Prostate gland (tissue), 2 donors: Measurements from ENCODE around the gene MAPKBP1. TPM values are rescaled to one million over a fixed set of nuclear protein-coding genes. Genes with fewer than 3 reads are reported as not detected.

Experiments
- DNase-seq: peaks from one replicate; pipeline ENCODE4 v3.0.0-alpha.2; 2019; ENCODE audit warnings: low spot score
- H3K27ac ChIP-seq, 2 donors: fragments of 200-600 bp; sonication (generic); 2 replicates each; pipeline ENCODE4 v1.5.1; 2017 to 2019
- H3K27me3 ChIP-seq: fragments of 200-600 bp; sonication (generic); replicated peaks from 2 replicates; pipeline ENCODE4 v1.5.1; 2019; ENCODE audit not compliant: insufficient read depth
- H3K36me3 ChIP-seq, 2 donors: fragments of 200-600 bp; sonication (generic); 1 replicate in 1 of 2; 2 replicates in 1 of 2; pipeline versions ENCODE4 v1.5.1 to v1.8.1; 2017 to 2019
- H3K4me1 ChIP-seq: fragments of 200-600 bp; sonication (generic); replicated peaks from 2 replicates; pipeline ENCODE4 v1.5.1; 2019
- H3K4me3 ChIP-seq, 2 donors: fragments of 200-600 bp; sonication (generic); 2 replicates each; pipeline ENCODE4 v1.5.1; 2017 to 2019
- H3K9me3 ChIP-seq: fragments of 200-600 bp; sonication (generic); 2 replicates; pipeline ENCODE4 v1.5.1; 2017
- CTCF ChIP-seq, 4 experiments: fragments of 200-600 bp in 2 of 4; fragments of 450-650 bp in 2 of 4; sonication (generic) in 2 of 4; IDR thresholded peaks; 1 replicate in 3 of 4; 2 replicates in 1 of 4; pipeline ENCODE4 v1.5.1; 2016 to 2019; ENCODE audit warnings: antibody characterized with exemption in 4 of 4, mild to moderate bottlenecking in 2 of 4, moderate library complexity in 2 of 4
- POLR2A ChIP-seq: fragments of 450-650 bp; IDR thresholded peaks from one replicate; pipeline ENCODE4 v1.6.1; 2016; ENCODE audit warnings: antibody characterized with exemption, mild to moderate bottlenecking
- POLR2AphosphoS5 ChIP-seq: sonication (generic); formaldehyde crosslinking; IDR thresholded peaks from one replicate; pipeline ENCODE4 v1.6.1; 2017; ENCODE audit warnings: antibody characterized with exemption
- WGBS: methylation state at CpG from one replicate; pipeline ENCODE4 v1.1.5; 2018; 5-methylcytosine and 5-hydroxymethylcytosine counted together
- intact Hi-C: fragments of 100-400 bp; cut with DNase I; formaldehyde crosslinking; loops from one replicate; pipeline ENCODE4 v1.14.2; 2022
- total RNA-seq, 2 donors: library from RNA; depleted of rRNA; stranded (reverse); fragments of >200 nt; gene quantifications; one replicate each; pipeline ENCODE4 v1.1.0, GENCODE V29; 2016

MAPKBP1 gene
- total RNA-seq, 2 donors from 2014 or later: 17.4 to 62.8 TPM

DNA sequence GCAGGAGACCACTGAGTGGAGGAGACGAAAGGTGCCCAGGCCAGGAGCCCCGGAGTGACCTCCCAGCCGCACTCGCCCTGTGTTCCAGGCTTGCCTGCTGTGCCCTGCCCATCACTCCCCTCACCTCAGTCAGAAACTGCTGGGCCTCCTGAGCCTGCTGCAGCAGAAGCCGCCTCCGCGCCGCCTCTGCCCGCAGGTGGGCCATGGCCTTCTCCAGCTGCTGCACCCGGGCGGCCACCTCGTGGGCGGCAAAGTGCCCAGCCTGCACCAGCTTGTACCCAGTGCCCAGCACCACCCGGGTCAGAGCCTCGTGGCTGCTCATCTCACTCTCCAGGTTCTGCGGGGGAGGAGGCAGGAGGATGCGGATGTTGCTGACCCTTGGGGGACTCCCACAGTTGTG lies 82.0 kb downstream of the MAPKBP1 start:
- H3K9me3 ChIP-seq: no peaks in the 10 kb centered on the region
- no peaks in the 10 kb centered on the region for H3K27me3 ChIP-seq
- intact Hi-C loops: no loop called here
- no peak for DNase-seq
- H3K36me3 ChIP-seq: no peaks in the 10 kb centered on the region
- no peaks in the 10 kb centered on the region for H3K4me1 ChIP-seq
- no peak overlapping the region for H3K4me3 ChIP-seq
- H3K27ac ChIP-seq: no peak overlapping the region
- WGBS: 81% methylated on average over 16 of the region's 17 CpGs
- TF ChIP-seq POLR2A (no peak), CTCF (IDR thresholded peaks at IDR 0.05) (no peak), POLR2AphosphoS5 (no peak)

- H3K36me3 ChIP-seq: no peaks in the 10 kb centered on the region
- TF ChIP-seq POLR2AphosphoS5: no peak
- TF ChIP-seq POLR2A: no peak
- TF ChIP-seq CTCF (IDR thresholded peaks at IDR 0.05): no peak
- DNase-seq: no peak
- WGBS: 96% methylated on average over 9 of the region's 12 CpGs
- no peaks in the 10 kb centered on the region for H3K9me3 ChIP-seq
- intact Hi-C loops: no loop called here
- no peaks in the 10 kb centered on the region for H3K4me1 ChIP-seq
- no peaks in the 10 kb centered on the region for H3K27me3 ChIP-seq
- H3K4me3 ChIP-seq: no peak overlapping the region
- no peak overlapping the region for H3K27ac ChIP-seq
These were observed 82.4 kb downstream of the MAPKBP1 start for GRCh38 chr15:41856716-41857115.

- Histone ChIP-seq H3K4me1 (no peaks in the 10 kb centered on the region), H3K27me3 (no peaks in the 10 kb centered on the region), H3K4me3 (no peak overlapping the region), H3K27ac (no peak overlapping the region), H3K9me3 (no peaks in the 10 kb centered on the region), H3K36me3 (no peaks in the 10 kb centered on the region)
- intact Hi-C loops: no loop called here
- 83% methylated on average over 9 of the region's 9 CpGs for WGBS
- TF ChIP-seq POLR2AphosphoS5 (no peak), CTCF (IDR thresholded peaks at IDR 0.05) (no peak), POLR2A (no peak)
- no peak for DNase-seq
These were observed 83.0 kb downstream of the MAPKBP1 start for GRCh38 chr15:41857316-41857715.

DNA sequence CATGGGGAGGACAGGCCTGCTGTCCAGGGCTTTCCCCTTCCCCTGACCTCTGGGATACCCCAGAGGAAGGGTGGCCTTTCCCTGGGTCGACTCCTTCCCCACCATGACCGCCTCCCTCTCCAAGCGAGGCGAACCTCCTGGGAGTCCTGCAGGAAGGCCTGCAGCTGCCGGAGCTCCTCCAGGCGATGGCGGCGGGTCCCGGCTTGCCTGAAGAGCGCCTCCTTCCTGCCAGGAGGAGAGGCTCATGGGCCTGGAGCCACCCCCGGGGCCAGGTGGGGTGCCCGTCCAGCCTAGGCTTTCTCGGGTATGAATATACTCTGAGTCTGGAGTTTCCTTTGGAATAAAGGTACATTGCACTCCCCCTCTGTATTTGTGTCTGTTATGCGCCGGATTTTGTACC lies 84.5 kb downstream of the MAPKBP1 start:
- no peaks in the 10 kb centered on the region for H3K27me3 ChIP-seq
- no peaks in the 10 kb centered on the region for H3K9me3 ChIP-seq
- no peaks in the 10 kb centered on the region for H3K4me1 ChIP-seq
- no peak for DNase-seq
- TF ChIP-seq POLR2AphosphoS5 (no peak), CTCF (IDR thresholded peaks at IDR 0.05) (no peak), POLR2A (no peak)
- no peaks in the 10 kb centered on the region for H3K36me3 ChIP-seq
- no peak overlapping the region for H3K4me3 ChIP-seq
- intact Hi-C loops: no loop called here
- 75% methylated on average over 15 of the region's 15 CpGs for WGBS
- H3K27ac ChIP-seq: no peak overlapping the region

DNA sequence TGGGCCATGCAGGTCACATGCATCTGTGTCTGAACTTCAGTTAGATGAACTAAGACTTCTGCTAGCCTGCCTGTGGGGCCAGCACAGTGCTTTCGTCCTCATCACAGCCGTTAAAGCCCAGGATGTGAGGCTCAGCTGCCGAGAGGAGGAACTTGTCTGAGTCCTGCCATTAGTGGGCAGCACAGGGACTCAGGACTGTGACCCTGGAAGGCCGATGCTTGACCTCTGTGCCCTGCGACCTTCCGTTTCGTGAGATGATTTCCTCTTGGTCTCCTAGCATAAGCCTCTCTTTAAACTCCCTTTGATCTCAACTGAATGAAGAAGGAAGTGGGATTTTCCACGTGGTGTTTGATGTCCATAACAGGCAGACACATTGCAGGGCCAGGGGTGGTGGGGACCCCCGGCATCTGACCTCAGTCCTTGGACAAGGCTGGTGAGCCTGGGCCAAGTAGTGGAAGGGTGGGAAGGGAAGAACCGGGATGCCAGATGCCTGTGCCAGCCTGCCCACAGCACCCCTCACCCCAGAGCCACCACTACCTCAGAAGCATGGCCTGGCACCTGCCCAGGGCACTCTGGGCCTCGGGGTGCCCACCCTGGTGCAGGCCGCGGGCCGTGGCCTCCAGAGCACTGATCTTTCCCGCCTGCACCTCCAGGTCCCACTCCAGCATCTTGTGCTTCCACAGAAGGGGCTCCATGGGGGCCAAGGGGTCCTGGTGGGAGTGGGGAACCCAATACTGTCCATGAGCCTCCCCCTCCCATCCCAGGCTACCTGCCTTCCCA lies 86.0 kb downstream of the MAPKBP1 start:
- intact Hi-C loops: no loop called here
- Histone ChIP-seq H3K4me1 (no peaks in the 10 kb centered on the region), H3K27me3 (no peaks in the 10 kb centered on the region), H3K9me3 (no peaks in the 10 kb centered on the region), H3K4me3 (no peak overlapping the region), H3K27ac (no peak overlapping the region), H3K36me3 (no peaks in the 10 kb centered on the region)
- TF ChIP-seq POLR2A: no peak
- TF ChIP-seq CTCF (IDR thresholded peaks at IDR 0.05): no peak
- DNase-seq: no peak
- WGBS: 76% methylated on average over 15 of the region's 15 CpGs
